Panc1 (cell line): ENCODE data around the gene CFAP100. TPM values are rescaled to one million over a fixed set of nuclear protein-coding genes. Genes with fewer than 3 reads are reported as not detected.

Source experiments
- ATAC-seq: fragments of 200-7000 bp; cut with Tn5 transposase; 2 replicates; pipeline ENCODE4 v1.9.1; 2020; ENCODE audit warnings: mild to moderate bottlenecking, moderate library complexity
- BruUV-seq: library from RNA; stranded (reverse); fragments of 400-500 nt; replicated peaks from 2 replicates; lab custom pipeline; 2021; lab: Mats Ljungman, UMichigan
- CTCF ChIA-PET: fragments of 300-600 bp; sonication (Branson Sonifier 250); formaldehyde crosslinking; loops from one replicate; lab custom pipeline; 2022; ENCODE audit warnings: antibody characterized with exemption; lab: Charles Lee
- POLR2A ChIA-PET: fragments of 300-600 bp; sonication (Branson Sonifier 250); formaldehyde crosslinking; loops from one replicate; lab custom pipeline; 2022; ENCODE audit warnings: antibody characterized with exemption; lab: Charles Lee
- DNase-seq: peaks from one replicate; pipeline ENCODE4 v3.0.0-alpha.2; 2010; ENCODE audit warnings: low read depth, low spot score
- H3K27ac ChIP-seq: 2 replicates; pipeline ENCODE4 v1.5.1; 2011; ENCODE audit warnings: mild to moderate bottlenecking, low read length, inconsistent platforms
- H3K27me3 ChIP-seq: fragments of 200-500 bp; sonication (Bioruptor generic); 2 replicates; pipeline ENCODE4 v1.6.0; 2014; ENCODE audit warnings: low read length, inconsistent platforms; ENCODE audit not compliant: control insufficient read depth, insufficient read depth
- H3K36me3 ChIP-seq: fragments of 200-500 bp; sonication (Bioruptor generic); 2 replicates; pipeline ENCODE4 v1.5.1; 2014; ENCODE audit warnings: inconsistent platforms, mild to moderate bottlenecking, low read length, moderate library complexity; ENCODE audit not compliant: control insufficient read depth, insufficient read depth
- H3K4me1 ChIP-seq: 2 replicates; pipeline ENCODE4 v1.5.1; 2011; ENCODE audit warnings: inconsistent platforms, mild to moderate bottlenecking, low read length, moderate library complexity; ENCODE audit not compliant: control insufficient read depth, insufficient read depth
- H3K4me3 ChIP-seq, 2 experiments: 2 replicates each; pipeline ENCODE4 v1.5.1; 2011 to 2012; ENCODE audit warnings: low read depth in 2 of 2, low read length in 2 of 2, mild to moderate bottlenecking in 2 of 2, inconsistent platforms in 1 of 2, moderate library complexity in 1 of 2
- H3K9me3 ChIP-seq: fragments of 200-500 bp; sonication (Bioruptor generic); 2 replicates; pipeline ENCODE4 v1.5.1; 2014; ENCODE audit warnings: low read depth, mild to moderate bottlenecking, inconsistent platforms, low read length, moderate library complexity; ENCODE audit not compliant: control insufficient read depth, insufficient read depth
- POLR2AphosphoS5 ChIP-seq: IDR thresholded peaks from 2 replicates; pipeline ENCODE4 v1.6.1; 2012; ENCODE audit warnings: mild to moderate bottlenecking, low read depth, low read length, moderate library complexity
- SIN3A ChIP-seq: IDR thresholded peaks from 2 replicates; pipeline ENCODE4 v1.6.1; 2012; ENCODE audit warnings: low read depth, mild to moderate bottlenecking, low read length, moderate library complexity, borderline replicate concordance; ENCODE audit not compliant: insufficient read depth
- TCF7L2 ChIP-seq: IDR thresholded peaks from 2 replicates; pipeline ENCODE4 v1.6.1; 2011; ENCODE audit warnings: mild to moderate bottlenecking, low read depth, low read length, inconsistent platforms
- in situ Hi-C: cut with HindIII; loops from 2 replicates; pipeline ENCODE4 v1.10.0; 2016; ENCODE audit warnings: low sequenced_read_pairs, low pct_unique_long_range_greater_than_20kb
- intact Hi-C: fragments of 100-400 bp; cut with micrococcal nuclease; formaldehyde crosslinking; loops from one replicate; pipeline ENCODE4 v1.10.0; 2022; ENCODE audit not compliant: unreplicated experiment
- total RNA-seq: library from RNA; stranded (reverse); gene quantifications from one replicate; pipeline ENCODE4 v1.2.1, GENCODE V29; 2021; ENCODE audit not compliant: unreplicated experiment
- TF ChIP-seq, protein P1 (sequence below): fragments of 450-650 bp; IDR thresholded peaks from 2 replicates; pipeline ENCODE4 v1.5.1; 2017; ENCODE audit warnings: mild to moderate bottlenecking
- TF ChIP-seq, protein P2 (sequence below), 2 experiments: IDR thresholded peaks; 2 replicates each; pipeline ENCODE4 v1.6.1; 2011 to 2012; ENCODE audit warnings: low read depth in 2 of 2, control low read depth in 1 of 2, low read length in 1 of 2, mild to moderate bottlenecking in 1 of 2, moderate library complexity in 1 of 2; ENCODE audit not compliant: insufficient read depth in 1 of 2

Gene CFAP100
- total RNA-seq, 1 experiment from 2014 or later = not detected

DNA sequence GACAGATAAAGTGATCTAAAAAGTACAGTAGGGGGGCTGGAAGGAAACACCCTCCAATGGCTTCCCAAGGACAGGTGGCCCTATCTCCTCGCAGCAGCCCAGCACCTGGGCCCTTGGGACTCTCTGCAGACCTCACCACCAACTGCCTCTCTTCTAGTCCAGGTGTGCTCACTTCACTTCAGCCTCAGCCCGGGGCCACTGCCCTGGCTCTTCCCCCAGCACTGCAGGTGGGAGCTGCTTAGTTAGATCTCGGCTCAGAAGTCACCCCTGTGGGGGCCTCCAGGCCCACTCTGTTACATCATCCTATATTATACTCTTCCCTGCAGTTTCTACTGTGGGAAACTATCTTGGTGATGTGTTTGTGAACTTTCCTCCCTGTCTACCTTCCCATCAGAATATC is 39.5 kb upstream of the CFAP100 start:
- no peak overlapping the region for H3K27ac ChIP-seq
- no peaks in the 10 kb centered on the region; the same call in 1 of the 2 replicates for H3K36me3 ChIP-seq
- POLR2A ChIA-PET = no interaction called here
- no peak for DNase-seq
- peaks cover 18% of the 10 kb centered on the region for H3K27me3 ChIP-seq
- H3K4me1 ChIP-seq = peaks cover 13% of the 10 kb centered on the region
- CTCF ChIA-PET = no interaction called here
- H3K4me3 ChIP-seq = no peak overlapping the region; a peak in 1 of 4 replicates
- BruUV-seq = no TSS peak
- intact Hi-C loops = no loop called here
- no peaks in the 10 kb centered on the region for H3K9me3 ChIP-seq
- ATAC-seq = no peak
- in situ Hi-C loops = no loop called here
- TF ChIP-seq, protein P1, sequence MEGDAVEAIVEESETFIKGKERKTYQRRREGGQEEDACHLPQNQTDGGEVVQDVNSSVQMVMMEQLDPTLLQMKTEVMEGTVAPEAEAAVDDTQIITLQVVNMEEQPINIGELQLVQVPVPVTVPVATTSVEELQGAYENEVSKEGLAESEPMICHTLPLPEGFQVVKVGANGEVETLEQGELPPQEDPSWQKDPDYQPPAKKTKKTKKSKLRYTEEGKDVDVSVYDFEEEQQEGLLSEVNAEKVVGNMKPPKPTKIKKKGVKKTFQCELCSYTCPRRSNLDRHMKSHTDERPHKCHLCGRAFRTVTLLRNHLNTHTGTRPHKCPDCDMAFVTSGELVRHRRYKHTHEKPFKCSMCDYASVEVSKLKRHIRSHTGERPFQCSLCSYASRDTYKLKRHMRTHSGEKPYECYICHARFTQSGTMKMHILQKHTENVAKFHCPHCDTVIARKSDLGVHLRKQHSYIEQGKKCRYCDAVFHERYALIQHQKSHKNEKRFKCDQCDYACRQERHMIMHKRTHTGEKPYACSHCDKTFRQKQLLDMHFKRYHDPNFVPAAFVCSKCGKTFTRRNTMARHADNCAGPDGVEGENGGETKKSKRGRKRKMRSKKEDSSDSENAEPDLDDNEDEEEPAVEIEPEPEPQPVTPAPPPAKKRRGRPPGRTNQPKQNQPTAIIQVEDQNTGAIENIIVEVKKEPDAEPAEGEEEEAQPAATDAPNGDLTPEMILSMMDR = no peak

DNA sequence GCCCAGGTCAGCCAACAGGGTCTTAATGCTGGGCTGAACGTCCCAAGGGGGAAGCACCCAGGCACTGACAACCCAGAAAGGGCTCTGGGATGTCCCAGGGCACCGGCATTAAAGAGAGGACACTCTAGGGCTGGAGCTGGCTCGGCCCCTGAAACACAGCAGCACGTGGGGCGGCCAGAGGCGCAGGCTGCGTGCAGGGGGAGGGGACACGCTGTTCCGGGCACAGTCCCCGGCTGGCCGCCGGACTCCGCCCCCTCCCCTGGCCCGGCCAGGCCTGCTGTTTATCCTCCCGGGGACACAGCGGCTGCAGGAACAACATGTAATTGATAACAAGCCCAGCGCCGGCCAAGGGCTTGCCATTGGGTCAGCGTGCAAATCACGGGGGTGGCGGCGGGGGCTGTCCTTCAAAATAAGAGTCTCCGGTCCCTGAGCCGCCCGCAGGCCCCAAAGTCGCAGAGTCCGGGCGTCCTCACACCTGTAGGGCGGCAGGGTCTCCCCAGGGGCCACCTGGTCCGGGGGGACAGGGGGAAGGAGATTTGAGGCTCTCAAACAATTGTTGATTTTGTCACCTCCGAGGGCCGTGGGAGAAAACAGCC is 38.8 kb upstream of the CFAP100 start:
- BruUV-seq = no TSS peak
- Histone ChIP-seq H3K4me1 (peaks cover 13% of the 10 kb centered on the region), H3K36me3 (no peaks in the 10 kb centered on the region; the same call in 1 of the 2 replicates), H3K4me3 (peak overlapping the region; percentile 20 to 44), H3K27me3 (peaks cover 23% of the 10 kb centered on the region), H3K27ac (no peak overlapping the region), H3K9me3 (no peaks in the 10 kb centered on the region)
- in situ Hi-C loops (no loop called here), intact Hi-C loops (no loop called here)
- ChIA-PET CTCF (no interaction called here), POLR2A (no interaction called here)
- ATAC-seq = peak; percentile 42
- TF ChIP-seq, protein P1 = no peak
- TF ChIP-seq, protein P2, sequence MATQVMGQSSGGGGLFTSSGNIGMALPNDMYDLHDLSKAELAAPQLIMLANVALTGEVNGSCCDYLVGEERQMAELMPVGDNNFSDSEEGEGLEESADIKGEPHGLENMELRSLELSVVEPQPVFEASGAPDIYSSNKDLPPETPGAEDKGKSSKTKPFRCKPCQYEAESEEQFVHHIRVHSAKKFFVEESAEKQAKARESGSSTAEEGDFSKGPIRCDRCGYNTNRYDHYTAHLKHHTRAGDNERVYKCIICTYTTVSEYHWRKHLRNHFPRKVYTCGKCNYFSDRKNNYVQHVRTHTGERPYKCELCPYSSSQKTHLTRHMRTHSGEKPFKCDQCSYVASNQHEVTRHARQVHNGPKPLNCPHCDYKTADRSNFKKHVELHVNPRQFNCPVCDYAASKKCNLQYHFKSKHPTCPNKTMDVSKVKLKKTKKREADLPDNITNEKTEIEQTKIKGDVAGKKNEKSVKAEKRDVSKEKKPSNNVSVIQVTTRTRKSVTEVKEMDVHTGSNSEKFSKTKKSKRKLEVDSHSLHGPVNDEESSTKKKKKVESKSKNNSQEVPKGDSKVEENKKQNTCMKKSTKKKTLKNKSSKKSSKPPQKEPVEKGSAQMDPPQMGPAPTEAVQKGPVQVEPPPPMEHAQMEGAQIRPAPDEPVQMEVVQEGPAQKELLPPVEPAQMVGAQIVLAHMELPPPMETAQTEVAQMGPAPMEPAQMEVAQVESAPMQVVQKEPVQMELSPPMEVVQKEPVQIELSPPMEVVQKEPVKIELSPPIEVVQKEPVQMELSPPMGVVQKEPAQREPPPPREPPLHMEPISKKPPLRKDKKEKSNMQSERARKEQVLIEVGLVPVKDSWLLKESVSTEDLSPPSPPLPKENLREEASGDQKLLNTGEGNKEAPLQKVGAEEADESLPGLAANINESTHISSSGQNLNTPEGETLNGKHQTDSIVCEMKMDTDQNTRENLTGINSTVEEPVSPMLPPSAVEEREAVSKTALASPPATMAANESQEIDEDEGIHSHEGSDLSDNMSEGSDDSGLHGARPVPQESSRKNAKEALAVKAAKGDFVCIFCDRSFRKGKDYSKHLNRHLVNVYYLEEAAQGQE (IDR thresholded peaks at IDR 0.05; ENCODE audit: insufficient read depth in 1 of 2, low read depth in 2 of 2, low read length in 1 of 2) = no peak
- no peak for TF ChIP-seq SIN3A
- TF ChIP-seq POLR2AphosphoS5 = no peak
- no peak for TF ChIP-seq TCF7L2
- DNase-seq = no peak
